Esophagus muscularis mucosa (tissue), 4 donors: ENCODE data around the gene C16orf96. TPM values are rescaled to one million over a fixed set of nuclear protein-coding genes. Genes with fewer than 3 reads are reported as not detected.

Source experiments
- DNase-seq: peaks from one replicate; pipeline ENCODE4 v3.0.0-alpha.2; 2017; ENCODE audit errors: extremely low spot score
- H3K27ac ChIP-seq, 4 donors: fragments of 200-600 bp; sonication (generic); replicated peaks in 1 of 4; 1 replicate in 3 of 4; 2 replicates in 1 of 4; pipeline ENCODE4 v1.5.1; 2016 to 2019; ENCODE audit warnings: mild to moderate bottlenecking in 1 of 4
- H3K27me3 ChIP-seq, 4 donors: fragments of 200-600 bp; sonication (generic); one replicate each; pipeline versions ENCODE4 v1.5.1 to v1.6.0; 2016 to 2019
- H3K36me3 ChIP-seq, 4 donors: fragments of 200-600 bp; sonication (generic); one replicate each; pipeline ENCODE4 v1.5.1; 2016 to 2019
- H3K4me1 ChIP-seq, 4 donors: fragments of 200-600 bp; sonication (generic); one replicate each; pipeline ENCODE4 v1.5.1; 2016 to 2019
- H3K4me3 ChIP-seq, 4 donors: fragments of 200-600 bp; sonication (generic); 1 replicate in 2 of 4; 2 replicates in 2 of 4; pipeline ENCODE4 v1.5.1; 2016 to 2019; ENCODE audit warnings: mild to moderate bottlenecking in 4 of 4, moderate library complexity in 1 of 4
- H3K9me3 ChIP-seq, 4 donors: fragments of 200-600 bp; sonication (generic); 1 replicate in 3 of 4; 2 replicates in 1 of 4; pipeline ENCODE4 v1.5.1; 2016 to 2019
- EP300 ChIP-seq: sonication (generic); formaldehyde crosslinking; IDR thresholded peaks from one replicate; pipeline ENCODE4 v1.6.1; 2017; ENCODE audit warnings: antibody characterized with exemption
- POLR2A ChIP-seq: fragments of 450-650 bp; IDR thresholded peaks from one replicate; pipeline ENCODE4 v1.6.1; 2017; ENCODE audit warnings: antibody characterized with exemption, moderate library complexity, mild to moderate bottlenecking, low read depth
- POLR2AphosphoS5 ChIP-seq, 2 donors: sonication (generic); formaldehyde crosslinking; IDR thresholded peaks; one replicate each; pipeline ENCODE4 v1.6.1; 2017; ENCODE audit warnings: antibody characterized with exemption in 2 of 2
- WGBS: methylation state at CpG from one replicate; pipeline ENCODE4 v1.1.5; 2018; 5-methylcytosine and 5-hydroxymethylcytosine counted together
- intact Hi-C: fragments of 100-400 bp; cut with DNase I; formaldehyde crosslinking; loops from one replicate; pipeline ENCODE4 v1.15.1; 2023
- total RNA-seq, 4 donors: library from RNA; depleted of rRNA; stranded (reverse); fragments of >200 nt; gene quantifications; one replicate each; pipeline versions ENCODE4 v1.1.0 to v1.2.1, GENCODE V29; 2016
- TF ChIP-seq, protein P1 (sequence below), 3 experiments: fragments of 200-600 bp in 2 of 3; fragments of 450-650 bp in 1 of 3; sonication (generic) in 2 of 3; IDR thresholded peaks; one replicate each; pipeline ENCODE4 v1.5.1; 2017 to 2019; ENCODE audit warnings: antibody characterized with exemption in 3 of 3, mild to moderate bottlenecking in 2 of 3, moderate library complexity in 1 of 3

The C16orf96 gene
- total RNA-seq, 4 donors from 2014 or later = not detected

DNA sequence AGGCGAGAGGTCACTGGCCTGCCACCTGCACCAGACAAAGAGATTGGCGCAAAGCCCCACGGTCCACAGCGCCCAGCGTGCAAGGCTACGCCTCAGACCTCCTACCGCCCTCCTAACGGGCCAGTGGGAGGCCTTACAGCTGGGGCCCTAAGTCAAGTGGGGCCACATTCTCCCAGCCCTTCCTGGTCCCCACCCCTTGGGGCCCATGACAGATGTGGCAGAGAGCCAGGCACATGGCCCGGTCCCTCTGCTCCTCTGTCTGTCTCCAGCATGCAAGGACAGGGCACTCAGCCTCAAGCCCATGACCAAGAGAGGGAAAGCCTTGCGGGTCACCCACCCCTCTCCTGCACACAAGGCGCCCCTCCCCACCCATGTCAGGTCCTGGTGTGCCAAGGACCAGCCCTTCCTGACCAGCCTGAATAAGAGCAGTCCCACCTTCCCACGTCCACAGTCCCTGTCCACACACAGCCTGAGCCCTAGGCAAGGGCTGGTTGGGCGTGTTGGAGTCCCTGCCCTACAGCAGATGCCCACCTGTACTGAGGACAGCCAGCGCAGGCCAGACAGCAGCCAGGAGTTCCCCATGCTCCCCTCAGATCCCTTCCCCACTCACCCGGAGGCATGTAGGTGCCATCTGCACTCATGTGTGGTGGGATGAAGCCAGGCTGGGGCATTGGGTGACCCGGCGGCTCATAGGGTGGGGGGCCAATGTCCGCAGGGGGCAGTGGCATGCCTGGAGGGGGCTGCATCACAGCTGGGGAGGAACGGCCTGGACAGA lies 42.9 kb upstream of the C16orf96 start:
- Histone ChIP-seq H3K4me3 (no peak overlapping the region), H3K27me3 (no peaks in the 10 kb centered on the region), H3K9me3 (no peaks in the 10 kb centered on the region), H3K4me1 (peaks cover 47 to 70% (median 57%) of the 10 kb centered on the region in 4 donors), H3K27ac (peak overlapping the region in 2 of 4 donors; percentile 10 to 66), H3K36me3 (peaks cover 26 to 59% (median 57%) of the 10 kb centered on the region in 4 donors)
- 92% methylated on average over 5 of the region's 19 CpGs for WGBS
- no peak for TF ChIP-seq EP300
- no peak for TF ChIP-seq POLR2AphosphoS5 (IDR thresholded peaks at IDR 0.05)
- TF ChIP-seq, protein P1, sequence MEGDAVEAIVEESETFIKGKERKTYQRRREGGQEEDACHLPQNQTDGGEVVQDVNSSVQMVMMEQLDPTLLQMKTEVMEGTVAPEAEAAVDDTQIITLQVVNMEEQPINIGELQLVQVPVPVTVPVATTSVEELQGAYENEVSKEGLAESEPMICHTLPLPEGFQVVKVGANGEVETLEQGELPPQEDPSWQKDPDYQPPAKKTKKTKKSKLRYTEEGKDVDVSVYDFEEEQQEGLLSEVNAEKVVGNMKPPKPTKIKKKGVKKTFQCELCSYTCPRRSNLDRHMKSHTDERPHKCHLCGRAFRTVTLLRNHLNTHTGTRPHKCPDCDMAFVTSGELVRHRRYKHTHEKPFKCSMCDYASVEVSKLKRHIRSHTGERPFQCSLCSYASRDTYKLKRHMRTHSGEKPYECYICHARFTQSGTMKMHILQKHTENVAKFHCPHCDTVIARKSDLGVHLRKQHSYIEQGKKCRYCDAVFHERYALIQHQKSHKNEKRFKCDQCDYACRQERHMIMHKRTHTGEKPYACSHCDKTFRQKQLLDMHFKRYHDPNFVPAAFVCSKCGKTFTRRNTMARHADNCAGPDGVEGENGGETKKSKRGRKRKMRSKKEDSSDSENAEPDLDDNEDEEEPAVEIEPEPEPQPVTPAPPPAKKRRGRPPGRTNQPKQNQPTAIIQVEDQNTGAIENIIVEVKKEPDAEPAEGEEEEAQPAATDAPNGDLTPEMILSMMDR (IDR thresholded peaks at IDR 0.05) = no peak
- TF ChIP-seq POLR2A = no peak
- no peak for DNase-seq
- intact Hi-C loops = no loop called here

DNA sequence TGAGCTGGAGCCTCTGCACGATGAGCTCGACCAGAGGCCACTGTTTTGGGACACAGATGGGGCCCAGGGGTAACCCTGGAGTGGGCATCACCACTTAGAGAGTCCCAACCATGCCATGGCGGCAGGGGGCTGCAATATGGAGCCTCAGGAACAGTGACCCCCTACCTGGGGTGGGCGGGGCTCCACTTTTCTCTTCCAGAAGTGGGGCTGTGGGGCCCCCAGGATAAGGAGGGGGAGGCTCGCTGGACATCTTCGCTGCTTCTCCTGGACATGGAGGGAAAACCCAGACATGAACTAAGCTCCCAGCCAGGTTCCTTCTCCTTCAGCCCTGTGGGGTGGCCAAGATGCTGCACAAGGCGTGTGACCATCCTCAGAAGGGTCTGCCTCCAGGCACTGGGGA lies 42.3 kb upstream of the C16orf96 start:
- TF ChIP-seq POLR2A (no peak), EP300 (no peak), POLR2AphosphoS5 (IDR thresholded peaks at IDR 0.05) (no peak)
- TF ChIP-seq, protein P1 (IDR thresholded peaks at IDR 0.05) = no peak
- no peaks in the 10 kb centered on the region for H3K9me3 ChIP-seq
- no peaks in the 10 kb centered on the region for H3K27me3 ChIP-seq
- WGBS = 97% methylated on average over 5 of the region's 7 CpGs
- no peak overlapping the region for H3K4me3 ChIP-seq
- H3K36me3 ChIP-seq = peaks cover 22 to 53% (median 51%) of the 10 kb centered on the region in 4 donors
- peaks cover 47 to 70% (median 57%) of the 10 kb centered on the region in 4 donors for H3K4me1 ChIP-seq
- H3K27ac ChIP-seq = peak overlapping the region; percentile 52 to 66 (median 65)
- intact Hi-C loops = no loop called here
- DNase-seq = no peak

DNA sequence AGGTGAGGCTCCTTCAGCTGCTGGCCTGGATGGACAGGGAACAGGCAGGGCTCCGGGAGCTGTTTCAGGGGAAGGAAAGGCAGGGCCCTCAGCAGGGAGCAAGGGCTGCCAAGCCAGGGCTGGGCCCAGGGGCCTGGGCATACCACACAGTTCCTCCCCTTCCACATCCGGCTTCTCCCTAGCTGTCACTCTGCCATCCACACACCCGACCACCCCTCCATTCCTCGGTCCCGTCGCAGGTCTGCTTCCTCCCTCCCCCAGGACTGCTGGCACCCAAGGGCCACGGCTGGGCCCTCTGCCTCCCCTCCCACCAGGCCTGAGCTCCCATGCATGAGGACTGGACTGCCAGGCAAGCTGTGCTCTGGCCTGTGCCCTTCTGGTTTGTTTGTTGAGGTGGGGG lies 41.5 kb upstream of the C16orf96 start:
- H3K9me3 ChIP-seq = no peaks in the 10 kb centered on the region
- TF ChIP-seq, protein P1 (IDR thresholded peaks at IDR 0.05) = no peak
- TF ChIP-seq POLR2A (no peak), EP300 (no peak), POLR2AphosphoS5 (IDR thresholded peaks at IDR 0.05) (no peak)
- 64% methylated on average over 6 of the region's 7 CpGs for WGBS
- no peaks in the 10 kb centered on the region for H3K27me3 ChIP-seq
- peaks cover 14 to 45% (median 44%) of the 10 kb centered on the region in 4 donors for H3K36me3 ChIP-seq
- peak overlapping the region; percentile 52 to 66 (median 65) for H3K27ac ChIP-seq
- no peak overlapping the region for H3K4me3 ChIP-seq
- no peak for DNase-seq
- peaks cover 47 to 70% (median 57%) of the 10 kb centered on the region in 4 donors for H3K4me1 ChIP-seq
- intact Hi-C loops = no loop called here

DNA sequence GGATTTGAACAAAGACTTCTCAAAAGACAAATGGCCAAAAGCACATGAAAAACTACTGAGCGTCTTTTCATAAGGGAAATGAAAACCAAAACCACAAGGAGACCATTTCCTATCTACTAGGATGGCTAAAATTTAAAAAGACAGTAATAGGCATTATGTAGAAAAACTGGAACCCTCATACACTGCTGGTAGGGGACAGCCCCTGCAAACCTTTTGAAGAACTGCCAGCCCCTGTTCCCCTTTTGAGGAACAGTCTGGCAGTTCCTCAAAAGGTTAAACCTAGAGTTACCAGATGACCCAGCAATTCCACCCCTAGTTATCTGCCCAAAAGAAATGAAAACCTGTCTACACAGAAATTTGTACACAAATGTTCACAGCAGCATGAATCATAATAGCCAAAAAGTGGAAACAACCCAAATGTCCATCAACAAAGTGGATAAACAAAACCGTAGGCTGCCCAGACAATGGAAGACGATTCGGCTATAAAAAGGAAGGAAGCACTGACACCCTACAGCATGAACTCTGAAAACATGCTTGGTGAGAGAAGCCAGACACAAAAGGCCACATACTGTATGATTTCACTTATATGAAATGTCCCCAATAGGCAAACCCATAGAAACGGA lies 40.4 kb upstream of the C16orf96 start:
- Histone ChIP-seq H3K4me1 (peaks cover 46 to 69% (median 56%) of the 10 kb centered on the region in 4 donors), H3K36me3 (peaks cover 6 to 35% (median 34%) of the 10 kb centered on the region in 4 donors), H3K9me3 (no peaks in the 10 kb centered on the region), H3K4me3 (peak overlapping the region in 1 of 4 donors; percentile 4), H3K27me3 (no peaks in the 10 kb centered on the region), H3K27ac (peak overlapping the region; percentile 52 to 66 (median 65))
- no peak for DNase-seq
- intact Hi-C loops = no loop called here
- WGBS = 25% methylated on average over 5 of the region's 5 CpGs
- TF ChIP-seq POLR2AphosphoS5 (IDR thresholded peaks at IDR 0.05) (no peak), POLR2A (no peak), EP300 (no peak)
- TF ChIP-seq, protein P1 (IDR thresholded peaks at IDR 0.05) = no peak
